Measurements from ENCODE around the gene RASA1.

The RASA1 gene

DNA sequence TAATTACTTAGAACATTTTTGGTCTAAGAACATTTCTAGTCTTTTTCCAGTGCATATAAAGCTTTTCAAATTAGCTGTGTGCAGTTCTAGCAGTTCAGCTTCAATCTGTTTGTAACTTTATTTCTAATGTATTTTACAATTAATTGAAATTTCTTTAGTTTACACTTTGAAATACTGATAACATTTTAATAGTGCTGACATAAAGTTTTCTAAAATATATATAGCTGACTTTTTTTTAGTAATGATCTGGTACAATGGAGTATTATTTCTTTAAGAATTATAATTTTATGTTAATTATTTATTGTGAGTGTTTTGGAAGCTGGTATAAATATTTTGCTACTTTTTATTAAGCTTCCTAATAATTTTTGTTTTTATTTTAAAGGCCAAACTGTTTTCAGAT lies 101.7 kb downstream of the RASA1 start:
- Histone ChIP-seq H3K4ac (ENCODE audit: low read depth in 1 of 2, low read length in 2 of 2) (no peak overlapping the region), H3K36me3 (ENCODE audit: control insufficient read depth in 1 of 2, insufficient read depth in 2 of 2, low read depth in 1 of 2, low read length in 2 of 2) (peaks cover 3 to 93% of the 10 kb centered on the region in 2 experiments), H3K79me1 (replicated peaks; ENCODE audit: low read length, poor library complexity, severe bottlenecking) (peaks cover 5% of the 10 kb centered on the region), H3K9ac (ENCODE audit: low read length) (no peak overlapping the region), H2BK5ac (ENCODE audit: low read depth, low read length, poor library complexity, severe bottlenecking) (no peak overlapping the region), H3K4me3 (ENCODE audit: insufficient read depth in 1 of 2, low read depth in 1 of 2, low read length in 2 of 2) (no peak overlapping the region), H3K14ac (ENCODE audit: low read length in 2 of 2) (no peak overlapping the region), H3K27ac (ENCODE audit: low read length, poor library complexity, severe bottlenecking) (no peak overlapping the region), H2AK5ac (ENCODE audit: low read length, severe bottlenecking) (no peak overlapping the region), H3K27me3 (ENCODE audit: control insufficient read depth in 1 of 2, insufficient read depth in 1 of 2, low read length in 2 of 2) (no peaks in the 10 kb centered on the region), H2BK15ac (ENCODE audit: low read depth, poor library complexity, severe bottlenecking) (no peak overlapping the region), H2AFZ (ENCODE audit: low read depth, low read length) (no peak overlapping the region), H4K8ac (ENCODE audit: low read length) (no peak overlapping the region), H2BK120ac (ENCODE audit: low read depth, low read length) (no peak overlapping the region), H3K23ac (ENCODE audit: low read length in 2 of 2) (no peak overlapping the region), H4K91ac (ENCODE audit: low read length) (no peak overlapping the region), H3K4me2 (ENCODE audit: low read length, poor library complexity, severe bottlenecking) (no peak overlapping the region), H3K4me1 (ENCODE audit: control insufficient read depth, insufficient read depth, low read depth, low read length) (no peaks in the 10 kb centered on the region), H2BK12ac (ENCODE audit: low read length in 2 of 2) (no peak overlapping the region), H3K18ac (ENCODE audit: low read depth in 1 of 2, low read length in 2 of 2) (no peak overlapping the region), H3K9me3 (ENCODE audit: control insufficient read depth, low read length) (no peaks in the 10 kb centered on the region)
- no peak for DNase-seq

GRCh38 chr5:87372705-87373104 lies 105.0 kb downstream of the RASA1 start:
- H3K4me3 ChIP-seq (ENCODE audit: insufficient read depth in 1 of 2, low read depth in 1 of 2, low read length in 2 of 2): no peak overlapping the region
- H3K14ac ChIP-seq (ENCODE audit: low read length in 2 of 2): no peak overlapping the region
- no peaks in the 10 kb centered on the region for H3K4me1 ChIP-seq (ENCODE audit: control insufficient read depth, insufficient read depth, low read depth, low read length)
- no peak overlapping the region for H2BK120ac ChIP-seq (ENCODE audit: low read depth, low read length)
- H4K8ac ChIP-seq (ENCODE audit: low read length): no peak overlapping the region
- H3K27me3 ChIP-seq (ENCODE audit: control insufficient read depth in 1 of 2, insufficient read depth in 1 of 2, low read length in 2 of 2): no peaks in the 10 kb centered on the region
- H2BK12ac ChIP-seq (ENCODE audit: low read length in 2 of 2): no peak overlapping the region
- H3K79me1 ChIP-seq (replicated peaks; ENCODE audit: low read length, poor library complexity, severe bottlenecking): peaks cover 9% of the 10 kb centered on the region
- no peak overlapping the region for H3K23ac ChIP-seq (ENCODE audit: low read length in 2 of 2)
- H3K9ac ChIP-seq (ENCODE audit: low read length): no peak overlapping the region
- no peaks in the 10 kb centered on the region for H3K9me3 ChIP-seq (ENCODE audit: control insufficient read depth, low read length)
- H3K4me2 ChIP-seq (ENCODE audit: low read length, poor library complexity, severe bottlenecking): no peak overlapping the region
- H3K27ac ChIP-seq (ENCODE audit: low read length, poor library complexity, severe bottlenecking): no peak overlapping the region
- no peak overlapping the region for H2AFZ ChIP-seq (ENCODE audit: low read depth, low read length)
- no peak overlapping the region for H2BK15ac ChIP-seq (ENCODE audit: low read depth, poor library complexity, severe bottlenecking)
- no peak overlapping the region for H3K4ac ChIP-seq (ENCODE audit: low read depth in 1 of 2, low read length in 2 of 2)
- H2AK5ac ChIP-seq (ENCODE audit: low read length, severe bottlenecking): no peak overlapping the region
- H3K36me3 ChIP-seq (ENCODE audit: control insufficient read depth in 1 of 2, insufficient read depth in 2 of 2, low read depth in 1 of 2, low read length in 2 of 2): peaks cover 2 to 92% of the 10 kb centered on the region in 2 experiments
- no peak overlapping the region for H4K91ac ChIP-seq (ENCODE audit: low read length)
- H3K18ac ChIP-seq (ENCODE audit: low read depth in 1 of 2, low read length in 2 of 2): no peak overlapping the region
- no peak overlapping the region for H2BK5ac ChIP-seq (ENCODE audit: low read depth, low read length, poor library complexity, severe bottlenecking)
- no CpG with 5 or more reads among the region's 2 CpGs for WGBS
- DNase-seq: no peak

GRCh38 chr5:87382224-87382623 lies 114.5 kb downstream of the RASA1 start:
- no CpG with 5 or more reads among the region's 1 CpG for WGBS

GRCh38 chr5:87383216-87383615 lies 115.5 kb downstream of the RASA1 start:
- H2AFZ ChIP-seq (ENCODE audit: low read depth, low read length): no peak overlapping the region
- H3K4me1 ChIP-seq (ENCODE audit: control insufficient read depth, insufficient read depth, low read depth, low read length): peaks cover 5% of the 10 kb centered on the region
- no peaks in the 10 kb centered on the region for H3K27me3 ChIP-seq (ENCODE audit: control insufficient read depth in 1 of 2, insufficient read depth in 1 of 2, low read length in 2 of 2)
- peak; percentile 69 for DNase-seq
- no peak overlapping the region for H2BK12ac ChIP-seq (ENCODE audit: low read length in 2 of 2)
- H3K4ac ChIP-seq (ENCODE audit: low read depth in 1 of 2, low read length in 2 of 2): no peak overlapping the region
- no peak overlapping the region for H4K8ac ChIP-seq (ENCODE audit: low read length)
- H2BK120ac ChIP-seq (ENCODE audit: low read depth, low read length): no peak overlapping the region
- no peak overlapping the region for H3K18ac ChIP-seq (ENCODE audit: low read depth in 1 of 2, low read length in 2 of 2)
- H2BK5ac ChIP-seq (ENCODE audit: low read depth, low read length, poor library complexity, severe bottlenecking): no peak overlapping the region
- H4K91ac ChIP-seq (ENCODE audit: low read length): no peak overlapping the region
- no peak overlapping the region for H3K9ac ChIP-seq (ENCODE audit: low read length)
- H2BK15ac ChIP-seq (ENCODE audit: low read depth, poor library complexity, severe bottlenecking): no peak overlapping the region
- no peak overlapping the region for H3K27ac ChIP-seq (ENCODE audit: low read length, poor library complexity, severe bottlenecking)
- no peak overlapping the region for H3K4me2 ChIP-seq (ENCODE audit: low read length, poor library complexity, severe bottlenecking)
- H3K79me1 ChIP-seq (replicated peaks; ENCODE audit: low read length, poor library complexity, severe bottlenecking): peaks cover 4% of the 10 kb centered on the region
- no peak overlapping the region for H2AK5ac ChIP-seq (ENCODE audit: low read length, severe bottlenecking)
- no peaks in the 10 kb centered on the region for H3K9me3 ChIP-seq (ENCODE audit: control insufficient read depth, low read length)
- no peak overlapping the region for H3K4me3 ChIP-seq (ENCODE audit: insufficient read depth in 1 of 2, low read depth in 1 of 2, low read length in 2 of 2)
- peaks cover 2 to 98% of the 10 kb centered on the region in 2 experiments for H3K36me3 ChIP-seq (ENCODE audit: control insufficient read depth in 1 of 2, insufficient read depth in 2 of 2, low read depth in 1 of 2, low read length in 2 of 2)
- no CpG with 5 or more reads among the region's 1 CpG for whole genome bisulfite sequencing
- H3K14ac ChIP-seq (ENCODE audit: low read length in 2 of 2): no peak overlapping the region
- H3K23ac ChIP-seq (ENCODE audit: low read length in 2 of 2): no peak overlapping the region

More at GRCh38 chr5:87382224-87382623, 114.5 kb downstream of the RASA1 start:
- H2AFZ ChIP-seq (ENCODE audit: low read depth, low read length): no peak overlapping the region
- H3K23ac ChIP-seq (ENCODE audit: low read length in 2 of 2): no peak overlapping the region
- no peak overlapping the region for H3K9ac ChIP-seq (ENCODE audit: low read length)
- H3K27me3 ChIP-seq (ENCODE audit: control insufficient read depth in 1 of 2, insufficient read depth in 1 of 2, low read length in 2 of 2): no peaks in the 10 kb centered on the region
- H3K4ac ChIP-seq (ENCODE audit: low read depth in 1 of 2, low read length in 2 of 2): no peak overlapping the region
- no peak for DNase-seq
- no peak overlapping the region for H2BK12ac ChIP-seq (ENCODE audit: low read length in 2 of 2)
- peaks cover 5% of the 10 kb centered on the region for H3K4me1 ChIP-seq (ENCODE audit: control insufficient read depth, insufficient read depth, low read depth, low read length)
- no peak overlapping the region for H4K8ac ChIP-seq (ENCODE audit: low read length)
- H3K4me2 ChIP-seq (ENCODE audit: low read length, poor library complexity, severe bottlenecking): no peak overlapping the region
- H3K4me3 ChIP-seq (ENCODE audit: insufficient read depth in 1 of 2, low read depth in 1 of 2, low read length in 2 of 2): no peak overlapping the region
- no peak overlapping the region for H2AK5ac ChIP-seq (ENCODE audit: low read length, severe bottlenecking)
- no peak overlapping the region for H2BK120ac ChIP-seq (ENCODE audit: low read depth, low read length)
- H3K9me3 ChIP-seq (ENCODE audit: control insufficient read depth, low read length): no peaks in the 10 kb centered on the region
- H3K36me3 ChIP-seq (ENCODE audit: control insufficient read depth in 1 of 2, insufficient read depth in 2 of 2, low read depth in 1 of 2, low read length in 2 of 2): peaks cover 4 to 97% of the 10 kb centered on the region in 2 experiments
- H2BK15ac ChIP-seq (ENCODE audit: low read depth, poor library complexity, severe bottlenecking): no peak overlapping the region
- H3K18ac ChIP-seq (ENCODE audit: low read depth in 1 of 2, low read length in 2 of 2): no peak overlapping the region
- H3K27ac ChIP-seq (ENCODE audit: low read length, poor library complexity, severe bottlenecking): no peak overlapping the region
- H4K91ac ChIP-seq (ENCODE audit: low read length): no peak overlapping the region
- peaks cover 6% of the 10 kb centered on the region for H3K79me1 ChIP-seq (replicated peaks; ENCODE audit: low read length, poor library complexity, severe bottlenecking)
- no peak overlapping the region for H3K14ac ChIP-seq (ENCODE audit: low read length in 2 of 2)
- no peak overlapping the region for H2BK5ac ChIP-seq (ENCODE audit: low read depth, low read length, poor library complexity, severe bottlenecking)

Data from mesenchymal stem cell (in vitro differentiated cells and primary cell).